HG03439 (cell line): Measurements from ENCODE around the gene PKP3.

Experiments
- ATAC-seq: cut with Tn5 transposase; IDR thresholded peaks from one replicate; pipeline ENCODE4 v1.9.1; 2021; ENCODE audit warnings: mild to moderate bottlenecking, moderate library complexity; ENCODE audit not compliant: unreplicated experiment

PKP3 gene

GRCh38 chr11:441418-442274 lies 47.6 kb downstream of the PKP3 start, which contains the start of gene ANO9:
Gene ANO9, minus strand, starts transcription at chr11:442011. Its CDS starts 85 bp downstream, at chr11:441926.
- no peak for ATAC-seq

DNA sequence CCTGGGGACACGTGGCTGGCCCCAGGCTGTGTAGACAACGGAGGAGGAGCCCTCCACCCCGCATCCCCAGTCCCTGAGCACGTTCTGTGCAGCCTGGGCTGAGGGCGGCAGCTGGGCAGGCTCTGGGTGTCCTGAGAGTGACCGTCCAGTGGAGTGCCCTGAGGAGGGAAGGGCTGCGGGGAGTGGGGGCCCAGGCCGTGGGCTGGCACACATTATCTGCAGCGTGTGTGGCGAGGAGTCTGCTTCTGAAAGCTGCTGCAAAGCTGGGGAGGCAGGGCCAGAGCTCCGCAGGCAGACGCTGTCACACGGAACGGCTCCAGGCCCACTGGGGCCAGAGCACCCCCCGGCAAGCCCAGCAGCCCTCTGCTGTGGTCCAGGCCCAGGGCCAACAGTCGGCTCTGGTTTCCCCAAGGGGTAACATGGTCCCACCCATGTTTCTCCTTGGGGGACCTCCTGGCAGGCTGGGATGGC lies 48.6 kb downstream of the PKP3 start:
- ATAC-seq: no peak

- no peak for ATAC-seq
Measured at GRCh38 chr11:443542-444199, 49.7 kb downstream of the PKP3 start.

GRCh38 chr11:444396-445144 lies 50.6 kb downstream of the PKP3 start:
- ATAC-seq: no peak

DNA sequence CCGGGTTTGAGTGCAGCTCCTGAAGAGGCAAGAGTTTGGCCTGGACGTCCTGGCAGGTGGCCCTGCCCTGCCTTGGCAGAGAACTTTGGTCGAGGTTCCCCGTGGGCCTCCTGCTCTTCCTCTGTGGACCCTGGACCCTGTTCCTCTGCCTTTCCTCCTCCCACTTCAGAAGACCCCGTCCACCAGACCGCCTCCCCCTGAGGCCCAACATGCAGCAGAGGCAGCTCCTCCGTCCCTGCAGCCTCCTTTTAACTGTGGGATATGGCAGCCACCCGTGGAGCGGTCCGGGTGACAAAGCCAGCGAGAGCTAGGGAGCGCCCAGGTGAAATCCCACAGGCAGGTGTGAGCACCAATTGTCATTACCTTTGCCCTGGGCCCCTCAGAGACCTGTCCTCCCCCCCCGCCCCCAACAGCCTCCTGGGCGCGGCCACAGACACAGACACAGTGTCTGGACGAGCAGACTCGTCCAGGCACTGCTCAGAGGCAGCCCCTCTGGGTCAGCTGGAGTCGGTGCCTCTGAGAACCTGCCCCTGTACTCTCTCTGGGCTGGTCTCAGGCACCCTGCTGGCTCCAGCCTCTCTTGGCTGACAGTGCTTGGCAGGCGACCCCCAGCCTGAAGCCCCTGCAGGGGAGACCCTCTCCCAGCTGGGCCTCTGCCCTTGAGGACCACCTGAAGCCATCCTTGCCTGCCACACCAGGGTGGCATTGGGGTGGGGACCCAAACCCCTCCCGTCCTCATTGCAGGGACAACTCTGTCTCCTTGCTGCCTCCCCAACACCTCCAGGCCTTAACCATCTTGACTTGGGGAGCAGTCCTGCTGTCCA lies 52.0 kb downstream of the PKP3 start:
- no peak for ATAC-seq

DNA sequence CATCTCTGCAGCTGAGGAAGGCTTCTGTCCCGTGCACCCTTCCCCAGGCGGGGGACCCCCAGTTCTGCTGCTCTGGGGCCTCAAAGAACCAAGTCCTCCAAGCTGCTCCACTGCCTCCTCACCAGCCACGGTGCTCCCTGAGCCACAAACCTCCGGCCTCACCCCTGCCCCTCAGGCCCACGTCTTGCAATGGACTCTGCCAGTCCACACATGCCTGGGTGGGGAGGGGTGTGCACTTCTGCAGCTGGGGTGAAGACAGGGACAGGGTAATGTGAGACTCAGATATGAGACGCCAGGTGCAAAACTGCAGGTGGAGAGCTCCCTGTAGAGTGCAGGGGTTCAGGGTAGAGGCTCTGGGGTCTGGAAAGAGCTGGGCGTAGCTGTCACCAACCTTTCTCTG lies 52.9 kb downstream of the PKP3 start:
- no peak for ATAC-seq

DNA sequence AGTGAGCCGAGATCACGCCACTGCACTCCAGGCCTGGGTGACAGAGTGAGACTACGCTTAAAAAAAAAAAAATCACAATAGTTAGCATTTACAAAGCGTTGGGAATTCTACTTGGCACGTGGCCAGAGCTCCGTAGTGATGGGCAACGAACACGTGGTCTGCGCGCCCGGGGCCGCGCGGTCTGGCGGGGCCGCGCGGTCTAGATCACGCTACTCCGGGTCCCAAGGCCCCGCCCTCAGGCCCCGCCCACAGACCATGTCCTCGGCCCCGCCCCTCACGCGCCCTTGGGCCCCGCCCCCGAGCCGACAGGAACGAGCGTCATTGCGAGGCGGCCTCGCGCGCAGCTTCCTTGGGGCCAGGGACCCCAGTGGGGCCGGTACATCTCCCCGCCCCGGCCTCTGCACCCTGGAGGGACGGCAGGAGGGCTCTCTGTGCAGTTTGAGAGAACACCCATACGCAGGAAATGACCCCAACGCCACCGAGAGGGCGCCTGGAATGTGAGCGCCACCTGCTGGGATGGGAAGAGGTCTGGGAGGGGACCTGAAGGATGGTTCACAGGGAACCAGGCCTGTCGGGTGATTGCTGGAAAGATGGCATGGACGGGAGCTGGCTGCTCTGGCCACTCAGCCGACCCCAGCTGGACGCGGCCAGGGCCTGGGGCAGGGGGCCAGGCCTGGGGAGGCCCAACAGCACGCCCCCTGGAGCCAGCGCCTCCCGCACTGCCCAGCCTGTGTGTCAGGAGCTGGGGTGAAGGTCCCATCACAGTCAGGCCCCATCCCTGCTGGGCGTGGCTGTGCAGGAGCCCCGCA lies 54.1 kb downstream of the PKP3 start:
- peak; percentile 42 for ATAC-seq

- peak; percentile 82 for ATAC-seq
Measured at GRCh38 chr11:449889-450808, 56.1 kb downstream of the PKP3 start, which contains the start of gene PTDSS2. Gene PTDSS2, plus strand, starts transcription at chr11:450279. Its CDS starts 177 bp downstream, at chr11:450456.

DNA sequence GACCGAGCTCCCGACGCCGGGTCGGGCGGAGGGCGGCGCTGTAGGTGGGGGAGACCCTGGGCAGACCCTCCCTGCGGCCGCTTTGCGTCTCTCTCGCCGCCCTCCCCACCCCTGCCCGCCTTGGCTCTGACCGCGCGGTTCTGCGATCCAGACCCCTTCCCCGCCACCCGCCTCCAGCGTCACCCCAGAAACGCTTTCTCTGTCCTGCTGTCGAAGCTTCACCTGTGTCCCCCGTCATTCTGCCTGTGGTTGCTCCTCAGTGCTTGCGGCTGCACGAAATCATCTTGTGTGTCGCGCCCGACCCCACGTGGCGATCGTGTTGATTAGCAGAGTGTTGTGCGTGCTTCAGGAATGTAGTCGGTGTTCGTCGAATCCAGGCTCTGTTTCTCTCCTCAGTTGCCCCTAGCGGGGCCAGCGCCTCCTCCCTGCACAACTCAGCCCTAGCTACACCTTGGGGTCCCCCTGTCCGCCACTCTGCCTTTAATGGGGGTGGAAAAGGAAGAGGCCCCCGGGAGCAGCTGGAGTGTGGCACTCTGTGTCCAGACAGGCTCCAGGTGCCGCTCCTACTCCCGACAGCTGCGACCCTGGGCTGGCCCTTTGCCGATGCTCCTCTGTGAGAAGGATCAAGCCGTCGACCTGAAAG lies 56.9 kb downstream of the PKP3 start:
- ATAC-seq: peak; percentile 13

DNA sequence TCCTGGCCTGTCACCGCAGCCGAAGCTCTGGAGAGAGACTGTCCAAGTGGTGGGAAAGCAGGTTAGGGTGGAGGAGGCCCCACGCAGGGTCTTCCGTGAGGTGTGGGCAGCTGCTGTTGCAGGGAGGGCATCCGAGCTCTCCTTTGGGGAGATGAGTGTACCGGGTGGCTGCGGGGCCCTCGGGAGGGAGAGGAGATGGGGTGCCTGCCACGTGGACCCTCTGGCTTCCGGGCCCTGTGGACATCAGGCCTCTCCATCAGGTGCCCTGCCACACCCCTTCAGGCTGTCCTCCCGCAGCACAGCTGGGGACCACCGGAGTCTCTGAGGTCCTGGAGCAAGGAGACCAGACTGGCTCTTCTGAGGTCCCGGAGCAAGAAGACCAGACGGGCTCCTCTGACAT lies 57.7 kb downstream of the PKP3 start:
- ATAC-seq: no peak

DNA sequence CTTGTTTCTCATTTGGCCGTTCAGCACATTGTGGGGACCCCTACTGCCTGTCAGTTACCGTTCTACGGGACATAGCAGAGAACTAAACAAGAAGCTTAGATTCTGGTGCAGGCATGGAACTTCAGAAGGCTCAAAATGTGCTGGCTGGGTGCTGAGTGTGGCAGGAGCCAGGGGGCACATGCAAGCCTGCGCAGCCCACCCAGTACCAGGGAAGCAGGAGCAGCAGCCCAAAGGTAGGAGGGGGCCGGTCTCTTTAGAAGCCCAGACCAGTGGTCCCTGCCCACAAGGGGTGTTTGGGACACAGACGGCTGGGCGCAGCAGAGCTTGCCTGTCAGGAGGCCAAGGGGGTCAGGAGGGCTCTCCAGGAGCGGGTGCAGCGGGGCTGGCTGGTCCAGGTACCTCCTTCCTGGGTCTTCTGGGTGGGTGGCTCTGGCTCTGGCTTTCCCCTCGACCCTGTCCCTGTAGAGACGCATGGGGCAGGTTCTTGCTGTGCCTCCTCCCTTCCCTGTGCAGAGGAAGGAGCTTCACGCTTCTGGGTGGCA lies 58.3 kb downstream of the PKP3 start:
- no peak for ATAC-seq

DNA sequence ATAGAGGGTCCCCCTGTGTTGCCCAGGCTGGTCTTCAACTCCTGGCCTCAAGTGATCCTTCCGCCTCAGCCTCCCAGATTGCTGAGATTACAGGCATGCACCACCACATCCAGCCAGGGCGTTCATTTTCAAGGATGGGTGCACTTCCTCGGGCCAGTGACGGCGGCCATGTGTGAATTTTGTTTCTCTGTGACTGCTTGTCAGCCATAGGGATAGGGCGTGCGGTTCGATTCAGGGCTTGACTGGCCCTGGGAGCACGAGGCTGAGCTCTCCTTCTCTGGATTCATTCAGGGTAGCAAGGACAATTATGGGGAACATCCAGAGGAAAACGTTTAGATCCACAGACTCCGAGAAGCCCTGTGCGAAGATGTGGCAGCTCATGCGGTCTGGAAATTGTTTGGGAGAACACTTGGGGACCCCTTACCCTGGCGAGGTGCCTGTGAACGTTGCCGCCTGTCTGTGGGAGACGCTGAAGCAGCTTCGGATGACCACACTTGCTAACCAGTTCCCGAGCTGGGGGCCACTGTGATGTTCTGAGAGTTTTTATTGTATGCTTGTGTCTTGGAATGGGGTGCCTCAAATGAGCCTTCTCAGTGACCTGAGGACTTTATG lies 59.0 kb downstream of the PKP3 start:
- ATAC-seq: no peak

DNA sequence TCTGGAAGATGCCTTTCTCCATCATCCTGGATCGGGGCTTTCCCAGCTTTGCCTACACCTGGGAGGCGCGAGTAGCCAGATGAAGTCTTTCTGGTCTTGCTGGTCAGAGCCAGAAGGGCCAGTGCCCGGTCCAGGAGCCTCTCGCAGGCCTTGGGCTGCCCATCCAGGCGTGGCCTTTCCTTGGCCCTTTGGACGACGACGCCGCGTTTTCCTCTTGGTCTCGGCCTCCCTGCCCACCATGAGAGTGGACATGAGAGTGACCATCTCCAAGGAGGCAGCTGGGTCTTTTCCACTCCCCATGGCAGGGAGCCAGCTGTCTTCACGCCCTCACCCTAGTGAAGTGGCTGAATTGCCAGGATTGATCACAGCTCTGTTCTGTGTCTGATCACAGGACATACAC lies 59.6 kb downstream of the PKP3 start:
- ATAC-seq: no peak

- ATAC-seq: no peak
Measured at GRCh38 chr11:454043-454442, 60.0 kb downstream of the PKP3 start.
